Measurements from ENCODE around the gene LKAAEAR1.

The LKAAEAR1 gene

GRCh38 chr20:64049878-64050260, 34.3 kb downstream of the LKAAEAR1 start:
- DNase-seq, result no peak

- DNase-seq, result no peak
Observed at GRCh38 chr20:64049060-64049877, 34.9 kb downstream of the LKAAEAR1 start, which contains the start of gene SOX18. Gene SOX18 (minus strand): TSS chr20:64049639. CDS start chr20:64049516, 123 bp downstream.

DNA sequence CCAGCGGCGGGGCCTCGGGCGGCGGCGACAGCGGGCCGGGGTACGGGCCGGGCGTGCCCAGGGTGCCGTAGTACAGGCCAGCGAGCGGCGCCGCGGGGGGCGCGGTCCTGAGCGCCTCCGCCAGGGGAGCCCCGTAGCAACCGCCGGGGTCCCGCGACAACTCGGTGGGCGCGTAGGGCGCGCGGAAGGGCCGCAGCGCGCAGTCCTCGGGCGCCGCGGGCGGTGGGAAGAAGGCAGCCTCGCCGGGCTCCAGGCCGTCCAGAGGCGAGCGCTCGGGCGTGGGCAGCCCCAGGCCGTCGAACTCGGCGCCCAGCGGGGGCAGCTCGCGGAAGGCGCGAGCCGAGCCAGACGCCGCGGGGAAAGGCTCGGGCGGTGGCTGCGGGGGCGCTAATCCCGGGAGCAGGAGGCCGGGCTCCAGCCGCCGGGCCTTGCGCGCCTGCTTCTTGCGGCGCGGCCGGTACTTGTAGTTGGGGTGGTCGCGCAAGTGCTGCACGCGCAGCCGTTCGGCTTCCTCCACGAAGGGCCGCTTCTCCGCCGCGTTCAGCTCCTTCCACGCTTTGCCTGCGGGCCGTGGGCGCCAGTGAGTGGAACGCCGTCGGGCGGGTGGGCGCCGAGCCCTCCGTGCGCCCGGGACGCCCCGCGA, 35.7 kb downstream of the LKAAEAR1 start:
- no peak for DNase-seq

DNA sequence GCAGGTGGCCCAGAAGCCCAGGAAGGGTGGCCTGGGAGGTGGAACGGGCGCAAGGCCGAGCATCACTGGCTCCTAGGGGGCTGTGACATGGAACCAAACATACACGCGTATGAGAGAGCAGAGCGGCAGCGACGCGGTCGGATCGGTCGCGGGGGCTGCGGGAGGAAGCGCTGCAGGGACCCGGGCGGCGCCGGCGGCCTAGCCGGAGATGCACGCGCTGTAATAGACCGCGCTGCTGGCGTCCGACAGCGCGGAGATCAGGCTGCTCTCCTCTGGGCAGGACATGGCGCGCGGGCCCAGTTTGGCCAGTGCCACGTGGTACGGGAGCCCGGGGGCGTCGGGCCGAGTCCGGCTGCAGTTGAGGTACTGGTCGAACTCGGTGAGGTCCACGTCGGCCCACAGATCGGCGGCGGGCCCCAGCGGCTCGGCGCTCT, 36.2 kb downstream of the LKAAEAR1 start:
- no peak for DNase-seq

- DNase-seq, result no peak
Observed at GRCh38 chr20:64047046-64047389, 37.2 kb downstream of the LKAAEAR1 start.

- DNase-seq, result no peak
Observed at GRCh38 chr20:64045346-64046011, 38.7 kb downstream of the LKAAEAR1 start.

DNA sequence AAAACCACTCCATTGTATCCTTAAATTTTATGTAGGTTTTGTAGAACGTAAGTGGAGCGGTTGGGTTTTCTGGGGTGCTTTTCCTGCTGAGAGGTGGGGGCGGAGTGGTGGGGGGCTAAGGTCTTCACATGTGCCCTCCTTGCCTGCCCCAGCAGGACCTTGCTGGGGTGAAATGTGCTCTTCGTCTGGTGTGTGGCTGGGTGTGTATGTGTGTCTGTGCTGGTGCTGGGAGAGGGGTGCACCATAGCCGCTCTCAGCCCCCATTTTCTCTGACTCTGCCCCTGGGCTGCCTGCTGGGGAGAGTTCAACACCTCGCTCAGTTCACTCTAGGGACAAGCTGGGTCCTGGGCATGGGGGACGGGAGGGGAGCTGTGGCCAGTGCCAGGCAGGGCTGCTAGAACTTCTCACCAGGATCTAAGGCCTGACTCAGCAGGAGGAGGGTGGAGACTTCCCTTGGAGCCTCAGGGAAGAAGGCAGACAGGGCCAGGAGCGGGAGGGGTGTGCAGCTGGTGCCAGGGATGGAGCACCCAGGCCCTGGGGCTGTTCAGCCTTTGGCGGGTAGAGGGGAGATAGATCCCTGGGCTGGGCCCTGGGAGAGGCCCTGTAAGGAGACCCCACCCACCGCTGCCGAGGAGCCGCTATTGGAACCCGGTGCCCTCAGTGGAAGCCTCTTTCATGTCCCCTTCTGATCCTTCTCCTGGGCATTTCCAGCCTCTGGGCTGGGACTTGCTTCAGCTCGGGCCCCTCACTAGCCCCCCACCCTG, 39.5 kb downstream of the LKAAEAR1 start:
- DNase-seq, result no peak

DNA sequence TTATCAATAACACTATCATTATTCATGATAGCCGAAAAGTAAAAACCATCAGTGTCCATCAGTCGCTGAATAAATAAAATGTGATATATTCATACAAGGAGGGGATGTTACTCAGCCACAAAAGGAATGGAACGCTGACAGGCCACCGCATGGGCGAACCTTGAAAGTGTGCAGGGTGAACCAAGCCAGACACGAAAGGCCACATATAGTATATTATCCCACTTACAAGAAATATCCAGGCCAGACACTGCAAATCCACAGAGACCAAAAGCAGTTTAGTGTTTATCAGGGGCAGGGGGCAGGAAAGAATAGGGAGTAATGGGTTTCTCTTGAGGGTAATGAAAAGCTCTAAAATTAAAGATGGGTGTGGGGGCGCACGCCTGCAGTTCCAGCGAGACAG, 40.4 kb downstream of the LKAAEAR1 start:
- no peak for DNase-seq

DNA sequence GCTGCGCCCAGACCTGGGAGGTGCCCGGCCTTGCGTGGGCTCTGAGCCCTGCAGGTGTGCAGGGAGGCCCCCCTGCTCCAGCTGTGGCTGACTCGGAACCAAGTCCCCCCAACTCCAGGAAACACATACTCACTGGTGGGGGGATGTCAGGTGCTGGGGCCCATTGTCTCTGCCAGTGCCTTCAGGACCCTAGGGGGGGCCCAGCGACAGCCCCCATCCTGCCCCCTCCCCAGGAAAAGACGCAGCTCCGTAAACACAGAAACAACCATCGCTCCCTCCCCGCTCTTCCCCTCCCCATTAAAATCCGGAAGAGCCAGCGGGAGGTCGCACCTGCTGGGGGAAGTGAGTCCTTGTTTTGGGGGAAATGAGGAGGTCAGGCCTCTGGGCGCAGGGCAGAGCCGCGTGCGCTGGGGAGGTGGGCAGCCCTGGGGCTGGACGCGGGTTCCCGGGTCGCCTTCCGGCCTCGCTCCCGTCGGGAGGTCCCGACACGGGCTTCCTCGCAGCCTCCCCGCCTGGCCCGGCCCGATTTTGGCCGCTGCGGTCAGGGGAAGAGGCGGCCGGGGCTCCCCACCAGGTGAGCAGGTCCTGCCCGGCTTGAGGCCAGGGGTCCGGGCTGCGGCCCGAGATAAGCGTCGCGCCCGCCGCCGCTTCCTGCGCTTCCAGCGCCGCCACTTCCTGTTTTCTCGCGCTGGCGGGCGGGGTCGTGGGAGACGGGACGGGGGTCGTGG, 42.0 kb downstream of the LKAAEAR1 start:
- no peak for DNase-seq

GRCh38 chr20:64041781-64042053, 42.5 kb downstream of the LKAAEAR1 start:
- no peak for DNase-seq

GRCh38 chr20:64041040-64041780, 43.0 kb downstream of the LKAAEAR1 start:
- DNase-seq, result no peak

- DNase-seq, result no peak
Observed at GRCh38 chr20:64040231-64041039, 43.8 kb downstream of the LKAAEAR1 start.

DNA sequence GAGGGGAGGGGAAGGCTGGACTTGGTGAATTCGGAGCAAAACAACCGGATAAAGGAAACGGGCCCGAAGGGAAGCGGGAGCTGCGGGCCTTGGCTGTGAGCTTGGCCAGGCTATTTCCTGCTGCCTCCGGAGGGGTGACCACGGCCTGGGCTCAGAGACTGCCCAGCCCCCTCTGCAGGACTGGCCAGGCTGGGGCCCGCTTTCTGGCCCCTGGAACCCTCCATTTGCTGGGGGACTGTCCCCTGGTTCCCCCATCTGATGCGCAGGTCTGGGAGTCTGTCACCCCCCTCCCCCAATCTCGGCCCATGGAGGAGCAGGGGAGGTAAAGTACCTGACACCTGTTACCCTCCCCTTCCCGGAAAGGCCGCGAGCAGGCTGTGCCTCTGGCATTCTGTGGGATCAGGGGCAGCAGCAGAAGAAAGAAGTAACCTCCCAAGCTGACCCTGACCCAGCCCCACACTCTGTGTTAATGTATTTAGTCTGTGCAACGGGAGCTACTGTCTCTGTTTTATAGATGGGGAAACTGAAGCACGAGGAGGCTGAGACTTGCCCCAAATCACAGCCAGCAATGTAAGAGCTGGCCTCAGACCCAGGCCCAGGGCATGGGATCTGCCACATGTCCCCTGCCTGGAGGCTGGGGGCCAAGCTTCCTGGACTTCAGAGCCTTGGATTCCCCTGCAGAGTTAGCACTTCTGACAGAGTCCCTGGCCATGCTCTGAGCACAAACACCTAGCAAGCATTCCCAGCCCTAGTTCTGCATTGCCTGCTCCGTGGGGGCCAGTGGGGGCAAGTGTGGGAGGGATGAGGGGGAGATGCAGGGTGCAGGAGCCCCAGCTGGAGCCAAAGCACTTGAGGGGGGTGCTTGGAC, 44.7 kb downstream of the LKAAEAR1 start:
- DNase-seq, result no peak

DNA sequence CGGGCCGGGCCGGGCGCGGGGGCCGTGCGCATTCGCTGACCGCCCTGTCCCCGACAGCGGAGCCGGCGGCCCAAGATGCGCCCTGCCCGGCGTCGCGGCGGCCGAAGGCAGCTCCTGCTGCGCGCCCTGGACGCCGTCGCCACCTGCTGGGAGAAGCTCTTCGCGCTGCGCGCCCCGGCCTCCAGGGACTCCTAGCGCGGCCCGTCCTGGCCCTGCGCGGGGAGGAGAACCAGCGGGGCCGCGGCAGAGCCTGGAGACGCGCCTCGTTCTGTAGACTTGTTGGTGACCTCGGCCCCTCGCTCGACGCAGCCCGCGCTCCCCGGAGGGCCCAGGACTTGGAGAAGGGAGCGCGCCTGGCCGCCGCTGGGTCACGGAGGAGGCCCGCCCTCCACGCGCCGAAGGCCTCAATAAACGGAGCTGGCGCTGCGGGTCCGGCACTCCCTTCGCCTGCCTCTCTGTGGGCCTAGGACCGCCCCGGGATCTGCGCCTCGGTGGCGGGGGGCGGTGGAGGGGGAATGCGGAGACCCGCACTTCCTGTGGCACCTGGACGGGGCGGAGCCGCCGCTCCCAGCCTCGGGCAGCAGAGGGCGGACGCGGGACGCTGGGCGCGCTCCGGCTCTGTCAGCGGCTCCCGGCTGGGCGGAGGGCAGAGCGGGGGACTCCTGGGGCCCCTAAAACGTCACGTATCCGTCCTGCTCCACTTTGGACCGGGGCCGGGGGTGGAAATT, 45.5 kb downstream of the LKAAEAR1 start:
- peak; percentile 52 for DNase-seq

- DNase-seq, result no peak
Observed at GRCh38 chr20:64038224-64038564, 46.0 kb downstream of the LKAAEAR1 start.

DNA sequence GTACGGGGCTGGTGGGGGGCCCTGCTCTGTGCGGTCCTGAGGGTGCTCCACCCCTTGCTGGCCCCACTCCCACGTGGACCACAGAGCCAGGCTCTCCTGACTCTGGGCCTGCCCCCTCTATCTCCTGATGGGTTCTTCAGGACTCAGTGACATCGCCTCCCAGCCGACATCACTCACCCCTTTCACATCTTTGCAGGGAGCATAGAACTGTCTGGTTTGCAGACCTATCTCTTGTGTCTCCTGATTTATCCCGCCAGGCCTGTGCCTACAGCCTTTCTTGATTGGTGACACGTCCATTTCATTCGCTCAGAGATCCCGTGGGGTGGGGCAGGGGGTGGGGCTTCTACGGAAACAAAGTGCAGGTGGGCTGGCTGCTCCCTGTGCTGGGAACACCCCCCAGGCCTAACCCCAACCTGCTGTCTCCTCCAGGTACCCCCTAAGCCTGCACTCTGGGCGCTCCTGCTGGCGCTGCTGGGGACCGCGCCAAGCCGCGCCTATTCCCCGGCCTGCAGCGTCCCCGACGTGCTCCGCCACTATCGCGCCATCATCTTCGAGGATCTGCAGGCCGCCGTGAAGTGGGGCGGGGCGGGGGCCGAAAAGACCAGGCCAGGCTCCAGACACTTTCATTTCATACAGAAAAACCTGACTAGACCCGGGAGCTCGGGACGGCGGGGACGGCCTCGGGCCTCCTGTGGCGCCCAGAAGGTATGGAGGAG, 46.5 kb downstream of the LKAAEAR1 start:
- DNase-seq, result no peak

DNA sequence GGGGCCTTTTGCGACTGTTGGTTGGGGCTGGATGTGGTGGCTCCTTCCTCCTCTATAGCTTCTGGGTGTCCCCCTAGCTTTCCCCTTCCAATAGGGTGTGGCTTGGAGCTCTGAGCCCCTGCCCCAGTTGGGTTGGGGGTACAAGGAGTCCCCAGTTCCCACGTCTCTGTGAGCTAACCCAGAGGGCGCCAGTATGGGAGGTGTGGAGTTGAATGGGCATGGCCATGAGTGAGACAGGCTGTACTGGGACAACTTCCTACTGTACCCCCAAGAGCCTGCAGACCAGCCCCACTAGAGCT, 47.0 kb downstream of the LKAAEAR1 start:
- DNase-seq, result no peak

GRCh38 chr20:64036346-64037198, 47.6 kb downstream of the LKAAEAR1 start:
- no peak for DNase-seq

Measured in NCI-H526 treated with DMSO at 0.1 percent for 48 hours (cell line).